ENCODE measurements around the gene FBN2. TPM values are rescaled to one million over a fixed set of nuclear protein-coding genes. Genes with fewer than 3 reads are reported as not detected.

FBN2 gene
- total and polyA plus RNA-seq, 2 donors (not counting 1 experiment from before 2014, with no cell fraction given) = 43.1 to 80.1 TPM

- H3K4me1 ChIP-seq (ENCODE audit: control insufficient read depth, extremely low read depth, insufficient read depth, low read length) = no peaks in the 10 kb centered on the region
Measured at GRCh38 chr5:128253880-128254279, 284.2 kb downstream of the FBN2 start.

GRCh38 chr5:128253161-128253560, 284.9 kb downstream of the FBN2 start:
- no peak overlapping the region for H3K4me3 ChIP-seq (replicated peaks in 1 of 4; ENCODE audit: control extremely low read depth in 1 of 4, insufficient read depth in 1 of 4, low read depth in 3 of 4, low read length in 4 of 4)
- no peaks in the 10 kb centered on the region for H3K79me2 ChIP-seq (ENCODE audit: control insufficient read depth, insufficient read depth, low read length)
- no peak overlapping the region for H3K27ac ChIP-seq (ENCODE audit: insufficient read depth, low read length)
- no peak for DNase-seq (ENCODE audit: low read depth in 2 of 2)
- no peaks in the 10 kb centered on the region for H3K9me3 ChIP-seq (ENCODE audit: control insufficient read depth, insufficient read depth, low read depth, low read length)
- H3K27me3 ChIP-seq (ENCODE audit: control insufficient read depth, insufficient read depth, low read length) = no peaks in the 10 kb centered on the region
- no peaks in the 10 kb centered on the region for H3K4me1 ChIP-seq (ENCODE audit: control insufficient read depth, extremely low read depth, insufficient read depth, low read length)
- H3K4me2 ChIP-seq (ENCODE audit: extremely low read depth, insufficient read depth, low read length) = no peak overlapping the region
- TF ChIP-seq CTCF (conservative IDR thresholded peaks at IDR 0.05 in 1 of 2, IDR thresholded peaks at IDR 0.05 in 1 of 2; ENCODE audit: low read depth in 1 of 2, low read length in 2 of 2) (no peak), EZH2 (IDR thresholded peaks at IDR 0.05; ENCODE audit: low read length, missing control alignments) (no peak)
- no peaks in the 10 kb centered on the region for H3K36me3 ChIP-seq (ENCODE audit: control insufficient read depth, insufficient read depth, low read length)
- H3K9ac ChIP-seq (ENCODE audit: insufficient read depth, low read length) = no peak overlapping the region
- H4K20me1 ChIP-seq (ENCODE audit: control insufficient read depth, extremely low read depth, insufficient read depth, low read length) = no peaks in the 10 kb centered on the region
- H2AFZ ChIP-seq (ENCODE audit: low read length) = no peak overlapping the region

More at GRCh38 chr5:128253880-128254279, 284.2 kb downstream of the FBN2 start:
- TF ChIP-seq EZH2 (IDR thresholded peaks at IDR 0.05; ENCODE audit: low read length, missing control alignments) (no peak), CTCF (conservative IDR thresholded peaks at IDR 0.05 in 1 of 2, IDR thresholded peaks at IDR 0.05 in 1 of 2; ENCODE audit: low read depth in 1 of 2, low read length in 2 of 2) (no peak)
- Histone ChIP-seq H3K27me3 (ENCODE audit: control insufficient read depth, insufficient read depth, low read length) (no peaks in the 10 kb centered on the region), H3K4me2 (ENCODE audit: extremely low read depth, insufficient read depth, low read length) (no peak overlapping the region), H3K27ac (ENCODE audit: insufficient read depth, low read length) (no peak overlapping the region), H3K36me3 (ENCODE audit: control insufficient read depth, insufficient read depth, low read length) (no peaks in the 10 kb centered on the region), H3K9me3 (ENCODE audit: control insufficient read depth, insufficient read depth, low read depth, low read length) (no peaks in the 10 kb centered on the region), H4K20me1 (ENCODE audit: control insufficient read depth, extremely low read depth, insufficient read depth, low read length) (no peaks in the 10 kb centered on the region), H2AFZ (ENCODE audit: low read length) (no peak overlapping the region), H3K4me3 (replicated peaks in 1 of 4; ENCODE audit: control extremely low read depth in 1 of 4, insufficient read depth in 1 of 4, low read depth in 3 of 4, low read length in 4 of 4) (no peak overlapping the region), H3K9ac (ENCODE audit: insufficient read depth, low read length) (no peak overlapping the region), H3K79me2 (ENCODE audit: control insufficient read depth, insufficient read depth, low read length) (no peaks in the 10 kb centered on the region)
- no peak for DNase-seq (ENCODE audit: low read depth in 2 of 2)

- no peaks in the 10 kb centered on the region for H3K36me3 ChIP-seq (ENCODE audit: control insufficient read depth, insufficient read depth, low read length)
- TF ChIP-seq CTCF (conservative IDR thresholded peaks at IDR 0.05 in 1 of 2, IDR thresholded peaks at IDR 0.05 in 1 of 2; ENCODE audit: low read depth in 1 of 2, low read length in 2 of 2) (no peak), EZH2 (IDR thresholded peaks at IDR 0.05; ENCODE audit: low read length, missing control alignments) (no peak)
- no peaks in the 10 kb centered on the region for H3K27me3 ChIP-seq (ENCODE audit: control insufficient read depth, insufficient read depth, low read length)
- H3K4me1 ChIP-seq (ENCODE audit: control insufficient read depth, extremely low read depth, insufficient read depth, low read length) = no peaks in the 10 kb centered on the region
- no peak overlapping the region for H2AFZ ChIP-seq (ENCODE audit: low read length)
- H3K79me2 ChIP-seq (ENCODE audit: control insufficient read depth, insufficient read depth, low read length) = no peaks in the 10 kb centered on the region
- no peaks in the 10 kb centered on the region for H4K20me1 ChIP-seq (ENCODE audit: control insufficient read depth, extremely low read depth, insufficient read depth, low read length)
- no peak overlapping the region for H3K9ac ChIP-seq (ENCODE audit: insufficient read depth, low read length)
- H3K9me3 ChIP-seq (ENCODE audit: control insufficient read depth, insufficient read depth, low read depth, low read length) = no peaks in the 10 kb centered on the region
- H3K4me2 ChIP-seq (ENCODE audit: extremely low read depth, insufficient read depth, low read length) = no peak overlapping the region
- DNase-seq (ENCODE audit: low read depth in 2 of 2) = peak; percentile 25 to 64
- no peak overlapping the region for H3K27ac ChIP-seq (ENCODE audit: insufficient read depth, low read length)
- no peak overlapping the region for H3K4me3 ChIP-seq (replicated peaks in 1 of 4; ENCODE audit: control extremely low read depth in 1 of 4, insufficient read depth in 1 of 4, low read depth in 3 of 4, low read length in 4 of 4)
Measured at GRCh38 chr5:128252756-128253155, 285.3 kb downstream of the FBN2 start.

All from fibroblast of lung (primary cell).